ENCODE data around the gene NUTM1.
"Not testable (repeated sequence)": the region's sequence is repeated elsewhere in the genome, so short reads cannot be mapped to it uniquely, and the experiment has no call there.

DNA sequence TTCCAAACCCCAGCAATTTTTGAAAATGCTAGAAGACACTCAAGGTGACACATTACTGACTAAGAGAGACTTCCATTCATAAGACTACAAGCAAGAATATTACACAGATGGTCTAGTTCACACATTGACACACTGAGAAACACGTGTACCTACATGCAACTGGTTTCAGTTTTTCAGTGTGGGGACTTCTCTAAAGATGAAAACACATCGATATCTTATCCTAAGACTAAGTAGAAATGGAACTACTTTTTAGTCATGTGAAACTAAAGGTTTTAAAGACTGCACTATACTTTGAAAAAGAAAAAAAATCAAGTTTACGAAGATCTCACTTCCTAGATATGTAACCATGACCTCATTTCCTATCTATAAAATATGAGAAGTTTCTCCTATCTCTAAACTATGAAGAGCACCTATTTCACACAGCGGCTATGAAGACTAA lies 60.1 kb downstream of the NUTM1 start:
- TF ChIP-seq CTCF (IDR thresholded peaks at IDR 0.05; ENCODE audit: low read depth, low read length); EZH2phosphoT487 (IDR thresholded peaks at IDR 0.05; ENCODE audit: low read depth): not testable (repeated sequence)

Data from OCI-LY3 (cell line).